ACC112 (cell line): ENCODE measurements around the gene PAK4.

ENCODE experiments used
- H2AFZ ChIP-seq: fragments of 200-600 bp; sonication (generic); one replicate; pipeline ENCODE4 v1.6.0; 2017; ENCODE audit warnings: antibody characterized with exemption, low read length; ENCODE audit not compliant: unreplicated experiment
- H3K27ac ChIP-seq: fragments of 200-600 bp; sonication (generic); 2 replicates; pipeline ENCODE4 v1.5.1; 2014; ENCODE audit warnings: low read depth, mild to moderate bottlenecking, antibody characterized with exemption, low read length, moderate library complexity
- H3K27me3 ChIP-seq: fragments of 200-600 bp; sonication (generic); 2 replicates; pipeline ENCODE4 v1.6.1; 2014; ENCODE audit warnings: mild to moderate bottlenecking, antibody characterized with exemption, low read length, moderate library complexity, mixed read lengths; ENCODE audit not compliant: insufficient read depth
- H3K36me3 ChIP-seq: fragments of 200-600 bp; sonication (generic); 2 replicates; pipeline ENCODE4 v1.6.1; 2016; ENCODE audit warnings: mild to moderate bottlenecking, antibody characterized with exemption, low read length, moderate library complexity, mixed read lengths; ENCODE audit not compliant: insufficient read depth
- H3K4me1 ChIP-seq: fragments of 200-600 bp; sonication (generic); one replicate; pipeline ENCODE4 v1.6.1; 2016; ENCODE audit warnings: low read length, mixed read lengths; ENCODE audit not compliant: insufficient read depth, unreplicated experiment, control insufficient read depth
- H3K4me3 ChIP-seq: fragments of 200-600 bp; sonication (generic); 2 replicates; pipeline ENCODE4 v1.5.1; 2014; ENCODE audit warnings: mild to moderate bottlenecking, low read depth, low read length
- H3K79me2 ChIP-seq: fragments of 200-600 bp; sonication (generic); one replicate; pipeline ENCODE4 v1.6.0; 2016; ENCODE audit warnings: low read length; ENCODE audit not compliant: control insufficient read depth, unreplicated experiment, insufficient read depth

The PAK4 gene

DNA sequence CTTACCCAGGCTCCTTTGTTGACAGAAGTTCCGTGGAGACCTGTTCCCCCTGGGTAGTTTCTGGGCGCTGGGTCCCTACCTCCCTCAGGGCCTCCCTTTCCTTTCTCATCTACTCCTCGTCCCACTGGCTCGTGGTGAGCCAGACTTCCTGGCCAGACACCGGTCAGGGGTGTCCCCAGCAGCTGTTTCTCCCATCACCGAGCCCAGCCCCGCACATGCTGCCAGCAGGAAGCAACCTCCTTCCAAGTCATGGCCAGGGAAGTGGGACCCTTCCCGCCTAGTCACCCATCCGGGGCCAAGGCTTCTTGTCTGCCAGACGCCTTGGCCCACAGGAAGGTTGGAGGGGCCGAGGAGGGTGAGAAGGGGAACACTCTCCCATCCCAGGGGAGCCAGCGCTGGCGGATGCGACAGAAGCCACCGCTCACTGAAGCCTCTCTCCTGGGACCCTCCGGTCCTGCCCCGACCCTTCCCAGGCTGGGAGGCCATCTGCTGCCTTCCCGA lies 5.7 kb downstream of the PAK4 start:
- no peak overlapping the region for H2AFZ ChIP-seq
- H3K27me3 ChIP-seq, result no peaks in the 10 kb centered on the region
- no peaks in the 10 kb centered on the region for H3K36me3 ChIP-seq
- H3K4me1 ChIP-seq, result peaks cover 12% of the 10 kb centered on the region
- H3K79me2 ChIP-seq, result peaks cover 40% of the 10 kb centered on the region
- H3K27ac ChIP-seq, result no peak overlapping the region
- no peak overlapping the region for H3K4me3 ChIP-seq

GRCh38 chr19:39132344-39132969 lies 6.9 kb downstream of the PAK4 start:
- H3K27me3 ChIP-seq, result no peaks in the 10 kb centered on the region
- no peak overlapping the region for H3K4me3 ChIP-seq
- no peaks in the 10 kb centered on the region for H3K36me3 ChIP-seq
- peaks cover 5% of the 10 kb centered on the region for H3K4me1 ChIP-seq
- peaks cover 33% of the 10 kb centered on the region for H3K79me2 ChIP-seq
- H2AFZ ChIP-seq, result no peak overlapping the region
- H3K27ac ChIP-seq, result no peak overlapping the region

GRCh38 chr19:39133431-39134270 lies 8.1 kb downstream of the PAK4 start:
- Histone ChIP-seq H3K79me2 (peaks cover 25% of the 10 kb centered on the region), H3K36me3 (no peaks in the 10 kb centered on the region), H3K4me3 (no peak overlapping the region), H3K4me1 (no peaks in the 10 kb centered on the region), H3K27ac (no peak overlapping the region), H2AFZ (no peak overlapping the region), H3K27me3 (no peaks in the 10 kb centered on the region)

- Histone ChIP-seq H3K79me2 (peaks cover 23% of the 10 kb centered on the region), H3K4me1 (no peaks in the 10 kb centered on the region)
These were observed 10.1 kb downstream of the PAK4 start for GRCh38 chr19:39135701-39136100.

GRCh38 chr19:39136225-39136940 lies 10.8 kb downstream of the PAK4 start:
- Histone ChIP-seq H3K27ac (no peak overlapping the region), H3K36me3 (no peaks in the 10 kb centered on the region), H3K4me3 (no peak overlapping the region), H3K79me2 (peaks cover 22% of the 10 kb centered on the region), H3K4me1 (no peaks in the 10 kb centered on the region), H3K27me3 (no peaks in the 10 kb centered on the region), H2AFZ (no peak overlapping the region)

More at GRCh38 chr19:39135701-39136100, 10.1 kb downstream of the PAK4 start:
- H3K27ac ChIP-seq, result no peak overlapping the region
- H3K36me3 ChIP-seq, result no peaks in the 10 kb centered on the region
- no peaks in the 10 kb centered on the region for H3K27me3 ChIP-seq
- H2AFZ ChIP-seq, result no peak overlapping the region
- no peak overlapping the region for H3K4me3 ChIP-seq

DNA sequence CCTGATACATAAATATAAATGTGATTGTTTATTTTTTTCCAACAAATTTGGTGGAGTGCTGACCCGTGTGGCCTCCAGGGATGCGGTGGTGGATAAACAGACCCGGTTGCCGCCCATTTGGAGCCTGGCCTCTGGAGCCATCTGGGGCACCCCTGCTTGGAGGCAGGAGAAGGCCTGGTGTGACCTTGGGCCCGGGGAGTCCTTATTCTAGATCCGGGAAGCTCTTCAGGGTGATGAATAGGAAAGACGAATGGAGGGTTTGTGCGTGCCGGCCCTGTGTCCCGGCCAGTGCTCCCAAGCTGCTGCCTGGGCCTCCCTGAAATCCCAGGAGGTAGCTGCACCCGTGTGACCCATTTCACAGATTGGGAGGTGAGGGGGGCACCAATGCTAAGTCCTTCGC lies 11.5 kb downstream of the PAK4 start:
- no peak overlapping the region for H2AFZ ChIP-seq
- peaks cover 19% of the 10 kb centered on the region for H3K79me2 ChIP-seq
- no peaks in the 10 kb centered on the region for H3K27me3 ChIP-seq
- H3K4me3 ChIP-seq, result no peak overlapping the region
- no peaks in the 10 kb centered on the region for H3K36me3 ChIP-seq
- no peak overlapping the region for H3K27ac ChIP-seq
- H3K4me1 ChIP-seq, result no peaks in the 10 kb centered on the region

DNA sequence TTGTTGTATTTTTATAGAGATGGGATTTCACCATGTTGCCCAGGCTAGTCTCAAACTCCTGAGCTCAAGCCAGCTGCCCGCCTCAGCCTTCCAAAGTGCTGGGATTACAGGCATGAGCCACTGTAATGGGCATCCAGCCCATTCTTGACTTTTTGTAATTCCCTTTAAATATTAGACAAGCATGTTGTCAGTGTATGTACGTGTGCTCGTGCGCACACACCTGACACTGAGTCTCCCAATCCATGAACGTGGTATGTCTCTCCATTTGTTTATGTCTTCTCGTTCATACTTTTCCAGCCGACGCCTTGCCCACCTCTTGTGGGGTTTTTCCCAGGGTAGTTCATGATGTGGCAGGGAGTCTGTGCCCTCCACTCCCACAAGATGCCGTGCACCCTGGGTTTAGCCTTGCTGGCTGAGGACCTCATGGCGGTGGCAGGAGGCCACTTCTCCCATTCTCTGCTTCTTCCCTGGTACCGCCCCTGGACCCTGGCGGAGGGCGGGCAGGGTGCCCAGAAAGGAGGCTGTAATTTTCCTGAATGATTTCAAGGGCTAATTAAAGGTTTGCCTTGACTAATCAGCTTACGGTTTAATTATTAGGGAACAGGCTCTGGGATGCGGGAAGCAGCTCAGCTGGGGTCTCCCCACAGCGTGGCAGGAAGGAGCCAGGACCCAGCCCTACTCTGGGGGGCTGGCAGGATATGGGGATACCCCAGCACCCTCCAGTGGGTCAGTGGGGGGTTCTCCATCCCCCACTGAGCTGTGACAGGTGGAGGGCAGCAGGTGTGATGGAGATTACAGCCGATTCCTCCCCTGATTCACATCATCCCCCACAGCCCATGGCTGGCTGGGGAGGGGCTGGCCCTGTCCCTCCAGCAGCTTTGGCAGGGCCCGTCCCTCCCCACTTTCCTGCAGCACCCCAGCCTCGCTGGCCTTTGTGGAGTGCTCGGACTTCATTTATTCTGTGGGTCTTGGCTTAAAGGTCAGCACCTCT lies 12.9 kb downstream of the PAK4 start:
- no peaks in the 10 kb centered on the region for H3K27me3 ChIP-seq
- H2AFZ ChIP-seq, result no peak overlapping the region
- H3K79me2 ChIP-seq, result peaks cover 21% of the 10 kb centered on the region
- H3K36me3 ChIP-seq, result no peaks in the 10 kb centered on the region
- no peaks in the 10 kb centered on the region for H3K4me1 ChIP-seq
- H3K27ac ChIP-seq, result no peak overlapping the region
- no peak overlapping the region for H3K4me3 ChIP-seq

- Histone ChIP-seq H3K4me1 (no peaks in the 10 kb centered on the region), H3K79me2 (peaks cover 23% of the 10 kb centered on the region), H2AFZ (no peak overlapping the region), H3K27ac (no peak overlapping the region), H3K4me3 (no peak overlapping the region), H3K36me3 (no peaks in the 10 kb centered on the region), H3K27me3 (no peaks in the 10 kb centered on the region)
These were observed 13.8 kb downstream of the PAK4 start for GRCh38 chr19:39139305-39139874.

GRCh38 chr19:39139971-39140453 lies 14.4 kb downstream of the PAK4 start:
- Histone ChIP-seq H3K36me3 (no peaks in the 10 kb centered on the region), H3K4me3 (no peak overlapping the region), H3K27ac (no peak overlapping the region), H3K27me3 (no peaks in the 10 kb centered on the region), H3K79me2 (peaks cover 23% of the 10 kb centered on the region), H2AFZ (no peak overlapping the region), H3K4me1 (no peaks in the 10 kb centered on the region)
